Activated naive CD4-positive, alpha-beta T cell treated with anti-CD3 and anti-CD28 coated beads for 36 hours (primary cell): ENCODE measurements around the gene IQGAP2. TPM values are rescaled to one million over a fixed set of nuclear protein-coding genes. Genes with fewer than 3 reads are reported as not detected.

ENCODE experiments used
- CTCF ChIA-PET: fragments of 350-600 bp; sonication (Branson Sonifier 250); formaldehyde crosslinking; loops from one replicate; lab custom pipeline; 2021; ENCODE audit warnings: antibody characterized with exemption; lab: Charles Lee
- DNase-seq: peaks from one replicate; pipeline ENCODE4 v3.0.0-alpha.2; 2020
- H3K27ac Mint-ChIP-seq: one replicate; pipeline ENCODE4 v1.8.0; 2021; ENCODE audit warnings: mild to moderate bottlenecking, mixed read lengths
- H3K27me3 Mint-ChIP-seq: one replicate; pipeline ENCODE4 v1.8.0; 2021; ENCODE audit warnings: low read depth, mixed read lengths
- H3K36me3 Mint-ChIP-seq: one replicate; pipeline ENCODE4 v1.8.0; 2021; ENCODE audit warnings: low read depth, mixed read lengths
- H3K4me1 Mint-ChIP-seq: one replicate; pipeline ENCODE4 v1.8.0; 2021; ENCODE audit warnings: low read depth, mixed read lengths
- H3K4me3 Mint-ChIP-seq: one replicate; pipeline ENCODE4 v1.8.0; 2021; ENCODE audit warnings: mild to moderate bottlenecking, moderate library complexity, mixed read lengths
- H3K9me3 Mint-ChIP-seq: one replicate; pipeline ENCODE4 v1.8.0; 2021; ENCODE audit warnings: mixed read lengths
- intact Hi-C: fragments of 100-400 bp; cut with micrococcal nuclease; formaldehyde crosslinking; loops from one replicate; pipeline ENCODE4 v1.15.1; 2023
- total RNA-seq, 2 experiments: library from RNA; stranded (reverse); gene quantifications; one replicate each; pipeline ENCODE4 v1.2.3, GENCODE V29; 2021

Gene IQGAP2
- total RNA-seq, 2 experiments from 2014 or later, result 54.6 to 55.9 TPM

GRCh38 chr5:76524868-76525267, 121.8 kb downstream of the IQGAP2 start:
- peaks cover 5% of the 10 kb centered on the region for H3K36me3 Mint-ChIP-seq
- H3K4me1 Mint-ChIP-seq, result peaks cover 81% of the 10 kb centered on the region
- H3K27me3 Mint-ChIP-seq, result no peaks in the 10 kb centered on the region
- CTCF ChIA-PET, result interaction anchor here (0.7 to 0.8 kb wide), 2 partner anchors 55 to 58 kb away, joined by 3 read pairs; no protein-coding TSS in a partner anchor
- no peak overlapping the region for H3K4me3 Mint-ChIP-seq
- intact Hi-C loops, result loop anchor here (5.0 kb wide), 1 partner anchor 958 kb away; no protein-coding TSS in a partner anchor
- no peak for DNase-seq
- H3K27ac Mint-ChIP-seq, result no peak overlapping the region
- H3K9me3 Mint-ChIP-seq, result no peaks in the 10 kb centered on the region

- H3K4me3 Mint-ChIP-seq, result no peak overlapping the region
- no peak for DNase-seq
- CTCF ChIA-PET, result interaction anchor here (0.8 to 2.8 kb wide), 2 partner anchors 18 to 52 kb away, joined by 3 to 13 read pairs; no protein-coding TSS in a partner anchor
- H3K9me3 Mint-ChIP-seq, result no peaks in the 10 kb centered on the region
- intact Hi-C loops, result no loop called here
- no peak overlapping the region for H3K27ac Mint-ChIP-seq
- no peaks in the 10 kb centered on the region for H3K27me3 Mint-ChIP-seq
- peaks cover 79% of the 10 kb centered on the region for H3K4me1 Mint-ChIP-seq
- H3K36me3 Mint-ChIP-seq, result peaks cover 4% of the 10 kb centered on the region
These were observed 122.9 kb downstream of the IQGAP2 start for GRCh38 chr5:76525956-76526355.

- H3K9me3 Mint-ChIP-seq, result no peaks in the 10 kb centered on the region
- H3K4me1 Mint-ChIP-seq, result peaks cover 69% of the 10 kb centered on the region
- CTCF ChIA-PET, result interaction anchor here (0.7 to 2.8 kb wide), 2 partner anchors 17 to 64 kb away, joined by 3 to 13 read pairs; no protein-coding TSS in a partner anchor
- H3K27ac Mint-ChIP-seq, result no peak overlapping the region
- H3K27me3 Mint-ChIP-seq, result no peaks in the 10 kb centered on the region
- H3K36me3 Mint-ChIP-seq, result peaks cover 2% of the 10 kb centered on the region
- intact Hi-C loops, result no loop called here
- DNase-seq, result no peak
- H3K4me3 Mint-ChIP-seq, result no peak overlapping the region
These were observed 124.0 kb downstream of the IQGAP2 start for GRCh38 chr5:76526950-76527583.

GRCh38 chr5:76527685-76528161, 124.6 kb downstream of the IQGAP2 start:
- no peak for DNase-seq
- CTCF ChIA-PET, result interaction anchor here (2.8 kb wide), 1 partner anchor 16 kb away, joined by 13 read pairs; no protein-coding TSS in a partner anchor
- no peaks in the 10 kb centered on the region for H3K27me3 Mint-ChIP-seq
- no peak overlapping the region for H3K27ac Mint-ChIP-seq
- H3K4me1 Mint-ChIP-seq, result peaks cover 63% of the 10 kb centered on the region
- H3K36me3 Mint-ChIP-seq, result peaks cover 3% of the 10 kb centered on the region
- no peak overlapping the region for H3K4me3 Mint-ChIP-seq
- H3K9me3 Mint-ChIP-seq, result no peaks in the 10 kb centered on the region
- intact Hi-C loops, result no loop called here

GRCh38 chr5:76528547-76529331, 125.7 kb downstream of the IQGAP2 start:
- Mint-ChIP-seq H3K9me3 (no peaks in the 10 kb centered on the region), H3K36me3 (peaks cover 3% of the 10 kb centered on the region), H3K27me3 (no peaks in the 10 kb centered on the region), H3K4me3 (no peak overlapping the region), H3K4me1 (peaks cover 56% of the 10 kb centered on the region), H3K27ac (peak overlapping the region; percentile 25)
- DNase-seq, result peak; percentile 30
- CTCF ChIA-PET, result interaction anchor here (0.6 to 1.6 kb wide), 5 partner anchors 14 to 124 kb away, joined by 3 to 5 read pairs (median 4); no protein-coding TSS in a partner anchor
- intact Hi-C loops, result no loop called here

GRCh38 chr5:76529464-76530344, 126.6 kb downstream of the IQGAP2 start:
- no peak overlapping the region for H3K27ac Mint-ChIP-seq
- H3K9me3 Mint-ChIP-seq, result no peaks in the 10 kb centered on the region
- no peak overlapping the region for H3K4me3 Mint-ChIP-seq
- peaks cover 3% of the 10 kb centered on the region for H3K36me3 Mint-ChIP-seq
- no peak for DNase-seq
- CTCF ChIA-PET, result interaction anchor here (0.6 to 1.6 kb wide), 5 partner anchors 13 to 125 kb away, joined by 3 to 5 read pairs (median 4); no protein-coding TSS in a partner anchor
- peaks cover 53% of the 10 kb centered on the region for H3K4me1 Mint-ChIP-seq
- H3K27me3 Mint-ChIP-seq, result no peaks in the 10 kb centered on the region
- intact Hi-C loops, result no loop called here

GRCh38 chr5:76532052-76532451, 129.0 kb downstream of the IQGAP2 start:
- Mint-ChIP-seq H3K9me3 (no peaks in the 10 kb centered on the region), H3K27me3 (no peaks in the 10 kb centered on the region), H3K36me3 (peaks cover 5% of the 10 kb centered on the region), H3K4me1 (peaks cover 40% of the 10 kb centered on the region), H3K4me3 (no peak overlapping the region), H3K27ac (peak overlapping the region; percentile 51)
- intact Hi-C loops, result no loop called here
- CTCF ChIA-PET, result no interaction called here
- DNase-seq, result no peak

GRCh38 chr5:76532973-76533372, 129.9 kb downstream of the IQGAP2 start:
- no peaks in the 10 kb centered on the region for H3K9me3 Mint-ChIP-seq
- no peak overlapping the region for H3K27ac Mint-ChIP-seq
- CTCF ChIA-PET, result no interaction called here
- no peak overlapping the region for H3K4me3 Mint-ChIP-seq
- intact Hi-C loops, result no loop called here
- peaks cover 5% of the 10 kb centered on the region for H3K36me3 Mint-ChIP-seq
- H3K27me3 Mint-ChIP-seq, result no peaks in the 10 kb centered on the region
- peaks cover 39% of the 10 kb centered on the region for H3K4me1 Mint-ChIP-seq
- DNase-seq, result no peak

- no peak overlapping the region for H3K27ac Mint-ChIP-seq
- H3K4me1 Mint-ChIP-seq, result peaks cover 42% of the 10 kb centered on the region
These were observed 132.5 kb downstream of the IQGAP2 start for GRCh38 chr5:76535577-76535976.

GRCh38 chr5:76537073-76537543, 134.0 kb downstream of the IQGAP2 start:
- no peak overlapping the region for H3K27ac Mint-ChIP-seq
- no peak overlapping the region for H3K4me3 Mint-ChIP-seq
- peaks cover 5% of the 10 kb centered on the region for H3K36me3 Mint-ChIP-seq
- CTCF ChIA-PET, result no interaction called here
- H3K27me3 Mint-ChIP-seq, result no peaks in the 10 kb centered on the region
- DNase-seq, result no peak
- peaks cover 49% of the 10 kb centered on the region for H3K4me1 Mint-ChIP-seq
- intact Hi-C loops, result no loop called here
- no peaks in the 10 kb centered on the region for H3K9me3 Mint-ChIP-seq

More at GRCh38 chr5:76535577-76535976, 132.5 kb downstream of the IQGAP2 start:
- Mint-ChIP-seq H3K36me3 (peaks cover 5% of the 10 kb centered on the region), H3K9me3 (no peaks in the 10 kb centered on the region), H3K27me3 (no peaks in the 10 kb centered on the region), H3K4me3 (no peak overlapping the region)
- intact Hi-C loops, result no loop called here
- CTCF ChIA-PET, result no interaction called here
- no peak for DNase-seq

GRCh38 chr5:76542241-76542640, 139.2 kb downstream of the IQGAP2 start:
- intact Hi-C loops, result loop anchor here (5.0 to 10.0 kb wide), 3 partner anchors 977 to 1490 kb away; partner anchors contain the start of genes CERT1, GCNT4 and POLK
- Mint-ChIP-seq H3K27me3 (no peaks in the 10 kb centered on the region), H3K4me1 (peaks cover 80% of the 10 kb centered on the region), H3K36me3 (no peaks in the 10 kb centered on the region), H3K9me3 (no peaks in the 10 kb centered on the region), H3K27ac (peak overlapping the region; percentile 97), H3K4me3 (no peak overlapping the region)
- CTCF ChIA-PET, result interaction anchor here (1.0 to 3.7 kb wide), 9 partner anchors 13 to 197 kb away, joined by 3 to 93 read pairs (median 5); partner anchors contain the start of gene IQGAP2
- no peak for DNase-seq
